Measurements from ENCODE around the gene DEPP1.

GRCh38 chr10:44937196-44938005 is 41.2 kb downstream of the DEPP1 start:
- TF ChIP-seq POLR2A (IDR thresholded peaks at IDR 0.05; ENCODE audit: low read depth, low read length) (no peak), MAX (IDR thresholded peaks at IDR 0.05; ENCODE audit: insufficient read depth, insufficient read length) (no peak), POLR2AphosphoS5 (IDR thresholded peaks at IDR 0.05; ENCODE audit: insufficient read depth, low read depth, low read length) (no peak), EZH2 (IDR thresholded peaks at IDR 0.05; ENCODE audit: borderline replicate concordance, low read depth, low read length, severe bottlenecking) (no peak), CTCF (IDR thresholded peaks at IDR 0.05; ENCODE audit: extremely low read depth in 1 of 2, insufficient read depth in 1 of 2, low read depth in 1 of 2, low read length in 2 of 2) (no peak)
